Breast epithelium (tissue), 4 donors: ENCODE results near the gene HYCC1. TPM values are rescaled to one million over a fixed set of nuclear protein-coding genes. Genes with fewer than 3 reads are reported as not detected.
A peak's percentile ranks its signal among the peaks of the same experiment; 100 is the strongest.

Source experiments
- DNase-seq, 2 donors: peaks; one replicate each; pipeline ENCODE4 v3.0.0-alpha.2; 2019; ENCODE audit warnings: low spot score in 2 of 2
- H3K27ac ChIP-seq, 2 donors: fragments of 200-600 bp; sonication (generic) in 1 of 2; one replicate each; pipeline ENCODE4 v1.5.1; 2016 to 2019; ENCODE audit warnings: mild to moderate bottlenecking in 1 of 2
- H3K27me3 ChIP-seq, 2 donors: fragments of 200-600 bp; sonication (generic) in 1 of 2; one replicate each; pipeline versions ENCODE4 v1.5.1 to v1.6.0; 2017 to 2019; ENCODE audit warnings: control low read depth in 1 of 2, mild to moderate bottlenecking in 1 of 2
- H3K36me3 ChIP-seq: fragments of 200-600 bp; one replicate; pipeline ENCODE4 v1.5.1; 2019
- H3K4me1 ChIP-seq, 2 donors: fragments of 200-600 bp; sonication (generic); one replicate each; pipeline ENCODE4 v1.5.1; 2016 to 2019; ENCODE audit warnings: control low read depth in 1 of 2
- H3K4me3 ChIP-seq, 3 donors: fragments of 200-600 bp; sonication (generic); 1 replicate in 2 of 3; 2 replicates in 1 of 3; pipeline ENCODE4 v1.5.1; 2016 to 2019; ENCODE audit warnings: mild to moderate bottlenecking in 3 of 3, moderate library complexity in 2 of 3
- H3K9me3 ChIP-seq, 2 donors: fragments of 200-600 bp; sonication (generic) in 1 of 2; one replicate each; pipeline ENCODE4 v1.5.1; 2016 to 2019; ENCODE audit warnings: control low read depth in 1 of 2
- CTCF ChIP-seq, 3 donors: fragments of 450-650 bp; IDR thresholded peaks; one replicate each; pipeline ENCODE4 v1.5.1; 2016 to 2017; ENCODE audit warnings: antibody characterized with exemption in 3 of 3, mild to moderate bottlenecking in 3 of 3, moderate library complexity in 3 of 3
- POLR2A ChIP-seq: fragments of 450-650 bp; IDR thresholded peaks from one replicate; pipeline ENCODE4 v1.6.1; 2016; ENCODE audit warnings: antibody characterized with exemption, mild to moderate bottlenecking, moderate library complexity
- POLR2AphosphoS5 ChIP-seq, 3 donors: sonication (generic); formaldehyde crosslinking; IDR thresholded peaks; one replicate each; pipeline ENCODE4 v1.6.1; 2017; ENCODE audit warnings: antibody characterized with exemption in 3 of 3
- intact Hi-C: fragments of 100-400 bp; cut with DNase I; formaldehyde crosslinking; loops from one replicate; pipeline ENCODE4 v1.15.1; 2023; ENCODE audit warnings: low total_unique reads
- total RNA-seq, 3 donors: library from RNA; depleted of rRNA; stranded (reverse); fragments of >200 nt; gene quantifications; one replicate each; pipeline ENCODE4 v1.1.0, GENCODE V29; 2016

Gene HYCC1
- total RNA-seq, 3 donors from 2014 or later, result 43.8 to 64.6 (median 50.4) TPM

- Histone ChIP-seq H3K4me3 (no peak overlapping the region), H3K27ac (no peak overlapping the region), H3K4me1 (peaks cover 0 to 3% of the 10 kb centered on the region in 2 donors), H3K36me3 (no peaks in the 10 kb centered on the region), H3K27me3 (no peaks in the 10 kb centered on the region), H3K9me3 (no peaks in the 10 kb centered on the region)
- TF ChIP-seq CTCF (IDR thresholded peaks at IDR 0.05) (no peak), POLR2A (no peak), POLR2AphosphoS5 (IDR thresholded peaks at IDR 0.05) (no peak)
- no peak for DNase-seq
- intact Hi-C loops, result no loop called here
Observed at GRCh38 chr7:23004247-23004520, 9.7 kb downstream of the HYCC1 start.

- H3K4me1 ChIP-seq, result peaks cover 0 to 3% of the 10 kb centered on the region in 2 donors
- H3K4me3 ChIP-seq, result no peak overlapping the region
- H3K9me3 ChIP-seq, result no peaks in the 10 kb centered on the region
- DNase-seq, result no peak
- intact Hi-C loops, result no loop called here
- TF ChIP-seq POLR2AphosphoS5 (IDR thresholded peaks at IDR 0.05) (no peak), CTCF (IDR thresholded peaks at IDR 0.05) (no peak), POLR2A (no peak)
- no peaks in the 10 kb centered on the region for H3K27me3 ChIP-seq
- peak overlapping the region; percentile 40 to 45 for H3K27ac ChIP-seq
- no peaks in the 10 kb centered on the region for H3K36me3 ChIP-seq
Observed at GRCh38 chr7:23003505-23004246, 10.3 kb downstream of the HYCC1 start.

GRCh38 chr7:23002698-23003097, 11.2 kb downstream of the HYCC1 start:
- H3K27ac ChIP-seq, result peak overlapping the region in 1 of 2 donors; percentile 45

GRCh38 chr7:23001610-23002009, 12.3 kb downstream of the HYCC1 start:
- intact Hi-C loops, result no loop called here
- no peaks in the 10 kb centered on the region for H3K27me3 ChIP-seq
- TF ChIP-seq POLR2A, result no peak
- TF ChIP-seq POLR2AphosphoS5 (IDR thresholded peaks at IDR 0.05), result no peak
- no peak for TF ChIP-seq CTCF (IDR thresholded peaks at IDR 0.05)

More at GRCh38 chr7:23002698-23003097, 11.2 kb downstream of the HYCC1 start:
- intact Hi-C loops, result no loop called here
- Histone ChIP-seq H3K27me3 (no peaks in the 10 kb centered on the region), H3K4me1 (peaks cover 0 to 3% of the 10 kb centered on the region in 2 donors), H3K9me3 (no peaks in the 10 kb centered on the region), H3K4me3 (no peak overlapping the region), H3K36me3 (no peaks in the 10 kb centered on the region)
- TF ChIP-seq CTCF (IDR thresholded peaks at IDR 0.05), result no peak
- TF ChIP-seq POLR2A, result no peak
- TF ChIP-seq POLR2AphosphoS5 (IDR thresholded peaks at IDR 0.05), result no peak
- DNase-seq, result no peak

GRCh38 chr7:23000597-23001360, 13.2 kb downstream of the HYCC1 start:
- no peak overlapping the region for H3K4me3 ChIP-seq
- peaks cover 0 to 3% of the 10 kb centered on the region in 2 donors for H3K4me1 ChIP-seq
- intact Hi-C loops, result no loop called here
- H3K27ac ChIP-seq, result no peak overlapping the region
- TF ChIP-seq CTCF (IDR thresholded peaks at IDR 0.05) (no peak), POLR2A (no peak), POLR2AphosphoS5 (IDR thresholded peaks at IDR 0.05) (no peak)
- no peaks in the 10 kb centered on the region for H3K27me3 ChIP-seq
- no peak for DNase-seq
- no peaks in the 10 kb centered on the region for H3K36me3 ChIP-seq
- no peaks in the 10 kb centered on the region for H3K9me3 ChIP-seq

More at GRCh38 chr7:23001610-23002009, 12.3 kb downstream of the HYCC1 start:
- Histone ChIP-seq H3K27ac (no peak overlapping the region), H3K4me1 (peaks cover 0 to 3% of the 10 kb centered on the region in 2 donors), H3K9me3 (no peaks in the 10 kb centered on the region), H3K36me3 (no peaks in the 10 kb centered on the region), H3K4me3 (no peak overlapping the region)
- DNase-seq, result no peak
